Psoas muscle (tissue), 8 donors: ENCODE measurements around the gene GNAQ. TPM values are rescaled to one million over a fixed set of nuclear protein-coding genes. Genes with fewer than 3 reads are reported as not detected.
A peak's percentile ranks its signal among the peaks of the same experiment; 100 is the strongest.

ENCODE experiments used
- ATAC-seq, 4 donors: fragments of 200-7000 bp; cut with Tn5 transposase; one replicate each; pipeline ENCODE4 v1.9.1; 2020; ENCODE audit warnings: moderate library complexity in 3 of 4, mild to moderate bottlenecking in 2 of 4
- DNase-seq, 2 donors: peaks; one replicate each; pipeline ENCODE4 v3.0.0-alpha.2; 2020
- H3K27ac ChIP-seq: fragments of 200-600 bp; one replicate; pipeline ENCODE4 v1.8.0; 2022
- H3K27me3 ChIP-seq, 3 donors: fragments of 200-600 bp in 1 of 3; one replicate each; pipeline versions ENCODE4 v1.6.1 to v1.8.0; 2013 to 2022; ENCODE audit warnings: low read length in 2 of 3, mild to moderate bottlenecking in 2 of 3, moderate library complexity in 1 of 3; ENCODE audit not compliant: insufficient read depth in 3 of 3
- H3K36me3 ChIP-seq, 2 donors: fragments of 200-600 bp in 1 of 2; one replicate each; pipeline versions ENCODE4 v1.6.1 to v1.8.0; 2013 to 2022; ENCODE audit warnings: low read depth in 1 of 2, mild to moderate bottlenecking in 1 of 2, moderate library complexity in 1 of 2; ENCODE audit not compliant: insufficient read depth in 1 of 2
- H3K4me1 ChIP-seq: fragments of 200-600 bp; one replicate; pipeline ENCODE4 v1.8.0; 2022
- H3K4me3 ChIP-seq: fragments of 200-600 bp; one replicate; pipeline ENCODE4 v1.8.0; 2022; ENCODE audit warnings: mild to moderate bottlenecking
- H3K9me3 ChIP-seq: fragments of 200-600 bp; one replicate; pipeline ENCODE4 v1.8.0; 2022
- CTCF ChIP-seq: fragments of 200-600 bp; IDR thresholded peaks from one replicate; pipeline ENCODE4 v1.8.0; 2022; ENCODE audit warnings: antibody characterized with exemption
- WGBS, 3 donors: extraction: QIAGEN DNeasy Blood & Tissue Kit; methylation state at CpG; one replicate each; pipeline versions ENCODE4 v1.1.6 to v1.1.7; 2013; 5-methylcytosine and 5-hydroxymethylcytosine counted together
- intact Hi-C, 2 donors: fragments of 100-400 bp; cut with DNase I; formaldehyde crosslinking; loops; one replicate each; pipeline versions ENCODE4 v1.11.0 to v1.14.2; 2022
- polyA plus RNA-seq, 3 donors: library from polyadenylated mRNA; stranded (reverse); fragments of 200-250 nt; gene quantifications; one replicate each; pipeline ENCODE4 v1.2.3, GENCODE V29; 2013
- total RNA-seq, 4 donors: library from RNA; stranded (reverse); fragmentation: NEBNext Ultra II Directional in 2 of 4; extraction: Animal tissue kit (Norgen Biotek cat#: 25700) in 2 of 4; gene quantifications; one replicate each; pipeline versions ENCODE4 v1.2.1 to v1.2.4, GENCODE V29; 2021 to 2023
- donor health status: healthy with polysubstance abuse.
- donor health status: DM: no; HTN: no; CAD: no; lungs with moderate emphysema.
- donor health status: Bipolar disorder and iron deficiency.
- donor health status: healthy.
- donor health status: DM: yes; HTN: yes; CAD: no.
- donor health status: DM: no; HTN: no; CAD: no.
- donor health status: DM: no; HTN: no; CAD: no.
- donor health status: DM: yes; HTN: yes; CAD: no.

GNAQ gene
- total and polyA plus RNA-seq, 7 donors = 8.3 to 26.6 (median 23.8) TPM

DNA sequence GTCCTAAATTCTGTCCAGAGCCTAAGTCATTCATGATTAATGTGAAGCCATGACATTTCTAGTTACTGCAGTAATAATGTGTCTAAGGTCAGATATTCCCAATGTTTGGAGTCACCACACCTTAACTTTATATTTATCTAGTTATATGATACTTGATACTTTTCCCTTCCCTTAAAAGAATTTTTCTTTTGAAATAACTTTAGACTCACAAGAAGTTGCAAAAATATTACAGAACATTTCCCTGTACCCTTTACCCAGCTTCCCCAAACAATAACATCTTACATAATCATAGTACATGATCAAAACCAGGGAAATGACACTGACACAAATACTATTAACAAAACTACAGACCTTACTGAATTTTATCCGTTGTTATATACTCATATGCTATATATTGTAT, 233.5 kb downstream of the GNAQ start:
- no peaks in the 10 kb centered on the region for H3K27me3 ChIP-seq
- intact Hi-C loops = no loop called here
- no peak overlapping the region for H3K27ac ChIP-seq
- 88 to 89% (median 89%) methylated on average over 1 of the region's 1 CpG for WGBS, 3 donors
- TF ChIP-seq CTCF = no peak
- ATAC-seq (no peak), DNase-seq (no peak)
- no peaks in the 10 kb centered on the region for H3K4me1 ChIP-seq
- no peak overlapping the region for H3K4me3 ChIP-seq
- H3K36me3 ChIP-seq = peaks cover 0 to 6% of the 10 kb centered on the region in 2 donors
- no peaks in the 10 kb centered on the region for H3K9me3 ChIP-seq

DNA sequence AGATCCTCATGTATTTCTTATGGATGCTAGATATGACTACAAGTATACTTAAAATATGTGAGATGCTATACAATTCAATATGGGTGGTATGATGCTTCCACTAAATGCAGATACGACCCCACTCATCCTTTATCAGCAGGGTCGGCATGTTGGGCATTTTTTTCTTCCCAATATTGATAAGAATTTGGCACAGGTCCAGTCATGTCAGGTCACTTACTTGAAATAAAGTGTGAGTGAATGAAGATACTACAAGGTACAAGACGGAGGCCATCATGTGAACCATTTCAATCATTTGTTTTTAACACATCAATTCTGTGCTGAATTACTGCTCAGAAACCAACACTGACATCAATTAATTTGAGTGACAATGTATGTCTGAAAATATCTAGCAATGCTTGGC, 236.6 kb downstream of the GNAQ start:
- peaks cover 0 to 6% of the 10 kb centered on the region in 2 donors for H3K36me3 ChIP-seq
- DNase-seq (no peak), ATAC-seq (no peak)
- intact Hi-C loops = no loop called here
- TF ChIP-seq CTCF = no peak
- 88 to 95% (median 91%) methylated on average over 3 of the region's 3 CpGs for WGBS, 3 donors
- H3K4me3 ChIP-seq = no peak overlapping the region
- no peaks in the 10 kb centered on the region for H3K9me3 ChIP-seq
- no peaks in the 10 kb centered on the region for H3K27me3 ChIP-seq
- no peak overlapping the region for H3K27ac ChIP-seq
- no peaks in the 10 kb centered on the region for H3K4me1 ChIP-seq

- H3K4me1 ChIP-seq = no peaks in the 10 kb centered on the region
- no peaks in the 10 kb centered on the region for H3K27me3 ChIP-seq
- H3K27ac ChIP-seq = no peak overlapping the region
- WGBS, 3 donors = 41 to 56% (median 51%) methylated on average over 2 of the region's 2 CpGs
- intact Hi-C loops = no loop called here
- no peak overlapping the region for H3K4me3 ChIP-seq
- no peak for DNase-seq
- H3K36me3 ChIP-seq = peaks cover 0 to 6% of the 10 kb centered on the region in 2 donors
- ATAC-seq = peak in 2 of 4 donors; percentile 34 to 44
- TF ChIP-seq CTCF = no peak
- no peaks in the 10 kb centered on the region for H3K9me3 ChIP-seq
Observed at GRCh38 chr9:77793849-77794248, 237.8 kb downstream of the GNAQ start.

- Histone ChIP-seq H3K27me3 (no peaks in the 10 kb centered on the region), H3K4me1 (no peaks in the 10 kb centered on the region), H3K36me3 (peaks cover 0 to 5% of the 10 kb centered on the region in 2 donors), H3K9me3 (no peaks in the 10 kb centered on the region), H3K27ac (no peak overlapping the region), H3K4me3 (no peak overlapping the region)
- no peak for ATAC-seq
- no peak for DNase-seq
- intact Hi-C loops = no loop called here
- no peak for TF ChIP-seq CTCF
- WGBS, 3 donors = 89 to 99% (median 90%) methylated on average over 5 of the region's 5 CpGs
Observed at GRCh38 chr9:77789891-77790290, 241.7 kb downstream of the GNAQ start.

- WGBS, 3 donors = 91 to 100% (median 93%) methylated on average over 2 of the region's 2 CpGs
Observed at GRCh38 chr9:77785341-77785740, 246.3 kb downstream of the GNAQ start.

More at GRCh38 chr9:77785341-77785740, 246.3 kb downstream of the GNAQ start:
- no peak for TF ChIP-seq CTCF
- DNase-seq = no peak
- H3K4me1 ChIP-seq = no peaks in the 10 kb centered on the region
- no peak overlapping the region for H3K4me3 ChIP-seq
- ATAC-seq = no peak
- H3K9me3 ChIP-seq = no peaks in the 10 kb centered on the region
- intact Hi-C loops = no loop called here
- H3K36me3 ChIP-seq = peaks cover 0 to 5% of the 10 kb centered on the region in 2 donors
- H3K27ac ChIP-seq = no peak overlapping the region
- no peaks in the 10 kb centered on the region for H3K27me3 ChIP-seq
